ENCODE results near the gene SHC4. TPM values are rescaled to one million over a fixed set of nuclear protein-coding genes. Genes with fewer than 3 reads are reported as not detected.

SHC4 gene
- polyA plus RNA-seq, 1 donor from 2014 or later: 4.5 TPM

DNA sequence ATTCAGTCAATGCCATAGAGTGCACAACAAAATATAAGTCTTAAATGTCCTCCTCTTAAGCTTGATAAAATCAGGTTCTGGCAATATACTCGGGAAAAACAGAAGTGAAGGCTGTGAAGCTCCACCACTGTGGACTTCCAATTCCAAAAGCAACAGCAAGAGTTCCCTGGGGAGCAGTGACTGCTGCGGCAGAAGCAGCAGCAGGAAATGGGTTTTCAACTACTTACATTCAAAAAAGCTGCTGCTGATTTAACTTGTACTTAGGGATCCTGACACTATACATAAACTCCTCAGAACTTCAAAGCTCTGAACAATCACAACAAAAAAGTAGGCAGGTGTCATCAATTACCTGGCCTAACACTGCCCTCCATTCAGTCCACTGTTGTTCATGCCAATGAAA lies 157.6 kb downstream of the SHC4 start:
- H3K79me2 ChIP-seq (replicated peaks; ENCODE audit: insufficient read depth, low read length): no peaks in the 10 kb centered on the region
- no peak overlapping the region for H2AFZ ChIP-seq (ENCODE audit: low read depth, low read length)
- no peak overlapping the region for H3K4me3 ChIP-seq (ENCODE audit: low read length)
- no peaks in the 10 kb centered on the region for H3F3A ChIP-seq (ENCODE audit: insufficient read depth, low read length, poor library complexity, severe bottlenecking)
- H3K27me3 ChIP-seq (ENCODE audit: insufficient read depth, low read depth, low read length): no peaks in the 10 kb centered on the region
- no peak overlapping the region for H3K9ac ChIP-seq (ENCODE audit: low read length)
- no peaks in the 10 kb centered on the region for H4K20me1 ChIP-seq (ENCODE audit: insufficient read depth)
- no peaks in the 10 kb centered on the region for H3K9me2 ChIP-seq (ENCODE audit: insufficient read depth, low read length)
- H3K9me3 ChIP-seq (ENCODE audit: low read length): no peaks in the 10 kb centered on the region
- no peaks in the 10 kb centered on the region for H3K36me3 ChIP-seq (ENCODE audit: insufficient read depth, low read length)
- TF ChIP-seq RAD21 (conservative IDR thresholded peaks at IDR 0.05): no peak
- TF ChIP-seq MXI1 (conservative IDR thresholded peaks at IDR 0.05; ENCODE audit: poor library complexity, severe bottlenecking): no peak
- no peak for TF ChIP-seq REST (IDR thresholded peaks at IDR 0.05; ENCODE audit: borderline replicate concordance)
- no peak for TF ChIP-seq SMC3 (conservative IDR thresholded peaks at IDR 0.05; ENCODE audit: poor library complexity)
- no peak for TF ChIP-seq CTCF (IDR thresholded peaks at IDR 0.05; ENCODE audit: poor library complexity, severe bottlenecking)
- TF ChIP-seq TAF1 (IDR thresholded peaks at IDR 0.05; ENCODE audit: low read depth): no peak
- TF ChIP-seq EZH2 (IDR thresholded peaks at IDR 0.05; ENCODE audit: borderline replicate concordance, insufficient read depth, low read length, poor library complexity, severe bottlenecking): no peak
- TF ChIP-seq EP300 (conservative IDR thresholded peaks at IDR 0.05; ENCODE audit: poor library complexity, severe bottlenecking): no peak
- TF ChIP-seq POLR2AphosphoS5 (IDR thresholded peaks at IDR 0.05): no peak
- no peak overlapping the region for H3K27ac ChIP-seq (ENCODE audit: low read length)
- no peak overlapping the region for H3K4me2 ChIP-seq (ENCODE audit: low read length)

- Histone ChIP-seq H3K27ac (ENCODE audit: low read length) (no peak overlapping the region), H2AFZ (ENCODE audit: low read depth, low read length) (no peak overlapping the region), H3K9ac (ENCODE audit: low read length) (no peak overlapping the region), H3K36me3 (ENCODE audit: insufficient read depth, low read length) (no peaks in the 10 kb centered on the region), H3K27me3 (ENCODE audit: insufficient read depth, low read depth, low read length) (no peaks in the 10 kb centered on the region), H3K4me3 (ENCODE audit: low read length) (no peak overlapping the region), H3F3A (ENCODE audit: insufficient read depth, low read length, poor library complexity, severe bottlenecking) (no peaks in the 10 kb centered on the region), H4K20me1 (ENCODE audit: insufficient read depth) (no peaks in the 10 kb centered on the region), H3K9me2 (ENCODE audit: insufficient read depth, low read length) (no peaks in the 10 kb centered on the region), H3K79me2 (replicated peaks; ENCODE audit: insufficient read depth, low read length) (no peaks in the 10 kb centered on the region), H3K4me2 (ENCODE audit: low read length) (no peak overlapping the region), H3K9me3 (ENCODE audit: low read length) (no peaks in the 10 kb centered on the region)
- TF ChIP-seq POLR2AphosphoS5 (IDR thresholded peaks at IDR 0.05): no peak
- TF ChIP-seq RAD21 (conservative IDR thresholded peaks at IDR 0.05): no peak
- no peak for TF ChIP-seq EP300 (conservative IDR thresholded peaks at IDR 0.05; ENCODE audit: poor library complexity, severe bottlenecking)
- TF ChIP-seq EZH2 (IDR thresholded peaks at IDR 0.05; ENCODE audit: borderline replicate concordance, insufficient read depth, low read length, poor library complexity, severe bottlenecking): no peak
- TF ChIP-seq REST (IDR thresholded peaks at IDR 0.05; ENCODE audit: borderline replicate concordance): no peak
- TF ChIP-seq MXI1 (conservative IDR thresholded peaks at IDR 0.05; ENCODE audit: poor library complexity, severe bottlenecking): no peak
- no peak for TF ChIP-seq SMC3 (conservative IDR thresholded peaks at IDR 0.05; ENCODE audit: poor library complexity)
- no peak for TF ChIP-seq CTCF (IDR thresholded peaks at IDR 0.05; ENCODE audit: poor library complexity, severe bottlenecking)
- no peak for TF ChIP-seq TAF1 (IDR thresholded peaks at IDR 0.05; ENCODE audit: low read depth)
Measured at GRCh38 chr15:48805591-48805990, 158.1 kb downstream of the SHC4 start.
